HEK293T (cell line): ENCODE results near the gene RBKS.

ENCODE experiments used
- CTCF ChIA-PET: fragments of 350-600 bp; formaldehyde crosslinking; extraction: SDS; loops from one replicate; lab custom pipeline; 2021; ENCODE audit warnings: antibody characterized with exemption, inconsistent platforms; lab: Yijun Ruan, JAX
- POLR2A ChIA-PET: fragments of 350-600 bp; formaldehyde crosslinking; extraction: SDS; loops from one replicate; lab custom pipeline; 2020; ENCODE audit warnings: antibody characterized with exemption, inconsistent platforms; lab: Yijun Ruan, JAX
- DNase-seq: peaks from one replicate; pipeline ENCODE4 v3.0.0; 2012; ENCODE audit warnings: mixed read lengths; ENCODE audit errors: extremely low spot score
- ARNT ChIP-seq: fragments of 450-650 bp; IDR thresholded peaks from 2 replicates; pipeline ENCODE4 v1.6.1; 2017; ENCODE audit warnings: mild to moderate bottlenecking
- BHLHE40 ChIP-seq: fragments of 450-650 bp; IDR thresholded peaks from 2 replicates; pipeline ENCODE4 v1.6.1; 2016; ENCODE audit warnings: mild to moderate bottlenecking, moderate library complexity, borderline replicate concordance
- CTBP1 ChIP-seq: fragments of 450-650 bp; IDR thresholded peaks from 2 replicates; pipeline ENCODE4 v1.6.1; 2016; ENCODE audit warnings: borderline replicate concordance
- ELF4 ChIP-seq: fragments of 450-650 bp; IDR thresholded peaks from 2 replicates; pipeline ENCODE4 v1.6.1; 2017; ENCODE audit warnings: antibody characterized with exemption
- FOXA1 ChIP-seq: fragments of 450-650 bp; IDR thresholded peaks from 2 replicates; pipeline ENCODE4 v1.6.1; 2016; ENCODE audit warnings: mild to moderate bottlenecking
- FOXK2 ChIP-seq: fragments of 450-650 bp; IDR thresholded peaks from 2 replicates; pipeline ENCODE4 v1.6.1; 2016; ENCODE audit warnings: mild to moderate bottlenecking
- FOXM1 ChIP-seq: fragments of 450-650 bp; IDR thresholded peaks from 2 replicates; pipeline ENCODE4 v1.6.1; 2017; ENCODE audit warnings: mild to moderate bottlenecking, borderline replicate concordance
- HDGF ChIP-seq: fragments of 450-650 bp; IDR thresholded peaks from 2 replicates; pipeline ENCODE4 v1.6.1; 2017; ENCODE audit warnings: antibody characterized with exemption, borderline replicate concordance
- L3MBTL2 ChIP-seq: fragments of 450-650 bp; conservative IDR thresholded peaks from 2 replicates; pipeline ENCODE4 v1.6.1; 2016; ENCODE audit warnings: mild to moderate bottlenecking
- LEF1 ChIP-seq: fragments of 450-650 bp; IDR thresholded peaks from 2 replicates; pipeline ENCODE4 v1.6.1; 2017; ENCODE audit warnings: mild to moderate bottlenecking, borderline replicate concordance
- NFRKB ChIP-seq: fragments of 450-650 bp; IDR thresholded peaks from 2 replicates; pipeline ENCODE4 v1.6.1; 2016; ENCODE audit warnings: mild to moderate bottlenecking, moderate library complexity
- PKNOX1 ChIP-seq: fragments of 450-650 bp; IDR thresholded peaks from 2 replicates; pipeline ENCODE4 v1.6.1; 2016
- SP1 ChIP-seq: fragments of 450-650 bp; IDR thresholded peaks from 2 replicates; pipeline ENCODE4 v1.6.1; 2017
- SUZ12 ChIP-seq: fragments of 450-650 bp; IDR thresholded peaks from 2 replicates; pipeline ENCODE4 v1.6.1; 2016; ENCODE audit warnings: mild to moderate bottlenecking
- TARDBP ChIP-seq: fragments of 450-650 bp; IDR thresholded peaks from 2 replicates; pipeline ENCODE4 v1.6.1; 2016
- ZNF384 ChIP-seq: fragments of 450-650 bp; IDR thresholded peaks from 2 replicates; pipeline ENCODE4 v1.6.1; 2016

RBKS gene

GRCh38 chr2:27890146-27890923 lies at the start of gene RBKS, which contains the start of gene BABAM2:
TSS of gene RBKS (minus strand) at chr2:27890387. CDS start at chr2:27890345, 42 bp downstream.
TSS of gene BABAM2 (plus strand) at chr2:27890729. CDS start at chr2:27894557, 3,828 bp downstream.
- ChIA-PET CTCF (no interaction called here), POLR2A (interaction anchor here (0.7 to 1.5 kb wide), 3 partner anchors 10 to 91 kb away, joined by 3 to 5 read pairs (median 3); no protein-coding TSS in a partner anchor)
- peak; percentile 92 for DNase-seq
- no peak for TF ChIP-seq FOXK2
- TF ChIP-seq L3MBTL2, result peak; percentile 23
- TF ChIP-seq CTBP1, result 0 out of 2 replicates have a peak, but pooled peaks have one; percentile 40
- no peak for TF ChIP-seq NFRKB
- peak; percentile 42 for TF ChIP-seq PKNOX1

GRCh38 chr2:27935026-27935425 lies 44.8 kb upstream of the RBKS start:
- TF ChIP-seq BHLHE40 (no peak), ELF4 (no peak)
- DNase-seq, result no peak
- ChIA-PET CTCF (no interaction called here), POLR2A (no interaction called here)

DNA sequence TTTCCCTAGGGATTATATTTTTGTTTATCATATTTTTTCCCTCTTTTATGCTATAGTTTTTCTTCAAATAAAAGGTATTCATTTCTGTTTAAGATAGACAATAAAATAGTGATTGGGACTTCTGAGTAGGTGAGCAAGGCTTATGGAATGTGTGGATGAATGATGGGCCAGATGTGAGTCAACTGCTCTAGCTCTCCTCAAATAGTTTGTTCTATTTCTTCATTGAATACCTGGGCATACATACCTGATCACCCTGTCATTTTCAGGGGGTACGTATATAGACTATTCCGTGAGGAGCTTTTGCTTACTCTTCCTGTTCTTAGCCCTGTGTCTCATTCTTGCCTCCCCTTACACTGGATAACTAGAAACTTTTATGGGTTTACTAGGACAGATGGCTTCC lies 42.2 kb upstream of the RBKS start:
- ChIA-PET CTCF (no interaction called here), POLR2A (no interaction called here)
- no peak for DNase-seq
- no peak for TF ChIP-seq BHLHE40
- TF ChIP-seq FOXK2, result no peak
- TF ChIP-seq SP1, result no peak
- TF ChIP-seq PKNOX1, result no peak
- TF ChIP-seq TARDBP, result no peak
- TF ChIP-seq FOXA1, result no peak
- TF ChIP-seq HDGF, result no peak
- no peak for TF ChIP-seq ARNT
- no peak for TF ChIP-seq ELF4
- no peak for TF ChIP-seq CTBP1
- TF ChIP-seq FOXM1, result no peak
- no peak for TF ChIP-seq ZNF384
- TF ChIP-seq NFRKB, result no peak
- TF ChIP-seq L3MBTL2, result no peak

GRCh38 chr2:27931361-27931950 lies 41.3 kb upstream of the RBKS start:
- ChIA-PET POLR2A (no interaction called here), CTCF (no interaction called here)
- TF ChIP-seq ELF4, result no peak
- TF ChIP-seq FOXA1, result no peak
- no peak for TF ChIP-seq PKNOX1
- no peak for TF ChIP-seq CTBP1
- TF ChIP-seq FOXM1, result no peak
- no peak for TF ChIP-seq NFRKB
- no peak for TF ChIP-seq ZNF384
- TF ChIP-seq FOXK2, result no peak
- DNase-seq, result no peak

DNA sequence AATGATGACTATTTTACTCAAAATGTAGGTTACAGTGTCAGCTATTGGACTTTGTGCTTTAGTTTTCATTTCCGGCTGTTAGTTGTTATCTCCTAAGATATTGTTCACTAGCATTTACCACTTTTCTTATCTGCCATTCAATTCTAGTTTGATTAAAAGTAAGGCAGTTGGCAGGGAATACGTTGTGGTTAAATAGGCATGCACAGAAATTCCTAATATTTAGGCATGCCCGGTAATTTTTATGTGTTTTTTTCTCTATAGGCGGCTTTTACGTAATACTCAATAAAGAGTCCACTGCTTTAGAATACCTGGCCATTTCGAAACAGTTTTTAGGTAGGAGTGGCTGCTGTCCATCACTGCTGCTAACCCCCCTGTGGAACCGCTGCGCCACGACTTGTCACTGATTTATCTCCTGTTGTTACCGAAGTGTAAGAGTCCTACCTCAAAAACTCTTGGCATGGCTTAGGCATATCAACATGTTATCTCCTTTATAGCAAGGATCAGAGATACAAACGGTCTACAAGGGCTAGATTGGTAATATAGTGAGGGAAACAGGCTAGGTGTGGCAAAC lies 39.8 kb upstream of the RBKS start:
- ChIA-PET CTCF (no interaction called here), POLR2A (no interaction called here)

More for the DNA sequence above, 39.8 kb upstream of the RBKS start:
- no peak for DNase-seq
- TF ChIP-seq FOXK2 (no peak), SUZ12 (no peak), BHLHE40 (no peak), NFRKB (no peak), LEF1 (no peak), HDGF (no peak), FOXM1 (no peak), CTBP1 (no peak), PKNOX1 (no peak), TARDBP (no peak), ARNT (no peak), SP1 (no peak), ZNF384 (no peak), L3MBTL2 (no peak), FOXA1 (no peak), ELF4 (no peak)
